OCI-LY1 (cell line): ENCODE measurements around the gene PKD1L1.

Experiments
- CTCF ChIP-seq: fragments of 200-600 bp; sonication (generic), shearing (Covaris generic); IDR thresholded peaks from 2 replicates; pipeline ENCODE4 v1.5.1; 2017; ENCODE audit warnings: mild to moderate bottlenecking, antibody characterized with exemption, low read length, moderate library complexity, mixed read lengths
- EZH2 ChIP-seq: fragments of 200-600 bp; sonication (generic), shearing (Covaris generic); IDR thresholded peaks from 2 replicates; pipeline ENCODE4 v1.8.0; 2017; ENCODE audit warnings: borderline replicate concordance, mixed run types, mild to moderate bottlenecking, antibody characterized with exemption, low read length, moderate library complexity, mixed read lengths

GRCh38 chr7:47739891-47740290 is 208.4 kb downstream of the PKD1L1 start:
- TF ChIP-seq CTCF = no peak
- TF ChIP-seq EZH2 = no peak
